HEK293 (cell line): ENCODE results near the gene TICRR.

Experiments
- CTCF ChIA-PET: fragments of 350-600 bp; formaldehyde crosslinking; extraction: SDS; loops from one replicate; lab custom pipeline; 2021; ENCODE audit warnings: antibody characterized with exemption; lab: Yijun Ruan, JAX
- POLR2A ChIA-PET: fragments of 300-600 bp; formaldehyde crosslinking; extraction: SDS; loops from one replicate; lab custom pipeline; 2020; ENCODE audit warnings: antibody characterized with exemption, inconsistent platforms; lab: Yijun Ruan, JAX
- H3K27ac ChIP-seq: fragments of 200-500 bp; sonication (Bioruptor generic); 2 replicates; pipeline ENCODE4 v1.5.1; 2014; ENCODE audit warnings: low read depth, low read length, control low read depth, inconsistent platforms; ENCODE audit errors: extremely low read depth
- H3K36me3 ChIP-seq, 2 experiments: fragments of 200-500 bp in 1 of 2; sonication (Bioruptor generic) in 1 of 2; 1 replicate in 1 of 2; 2 replicates in 1 of 2; pipeline ENCODE4 v1.5.1; 2014 to 2017; ENCODE audit warnings: inconsistent platforms in 2 of 2, low read length in 2 of 2; ENCODE audit not compliant: control insufficient read depth in 2 of 2, insufficient read depth in 1 of 2
- H3K4me1 ChIP-seq: fragments of 200-500 bp; sonication (Bioruptor generic); 2 replicates; pipeline ENCODE4 v1.5.1; 2014; ENCODE audit warnings: mild to moderate bottlenecking, low read length, inconsistent platforms; ENCODE audit not compliant: control insufficient read depth, insufficient read depth
- H3K4me3 ChIP-seq: 2 replicates; pipeline ENCODE4 v1.5.1; 2011; ENCODE audit warnings: low read depth, mild to moderate bottlenecking, control low read depth, low read length, moderate library complexity
- H3K9me3 ChIP-seq: fragments of 200-500 bp; sonication (Bioruptor generic); 2 replicates; pipeline ENCODE4 v1.5.1; 2014; ENCODE audit warnings: low read depth, low read length, inconsistent platforms; ENCODE audit not compliant: control insufficient read depth, insufficient read depth
- ATF2 ChIP-seq: fragments of 450-650 bp; formaldehyde crosslinking; IDR thresholded peaks from 2 replicates; pipeline ENCODE4 v1.5.1; 2016; ENCODE audit warnings: missing biosample characterization, missing genetic modification characterization, low read depth
- IKZF3 ChIP-seq: fragments of 450-650 bp; IDR thresholded peaks from 2 replicates; pipeline ENCODE4 v1.5.0; 2018; ENCODE audit warnings: missing biosample characterization, mild to moderate bottlenecking, missing genetic modification characterization, moderate library complexity
- KLF10 ChIP-seq: fragments of 450-650 bp; IDR thresholded peaks from 2 replicates; pipeline ENCODE4 v1.5.1; 2018; ENCODE audit warnings: missing biosample characterization, mild to moderate bottlenecking, missing genetic modification characterization
- KLF8 ChIP-seq: fragments of 450-650 bp; formaldehyde crosslinking; IDR thresholded peaks from 2 replicates; pipeline ENCODE4 v1.5.1; 2016; ENCODE audit warnings: missing biosample characterization, missing genetic modification characterization
- MZF1 ChIP-seq: fragments of 450-650 bp; formaldehyde crosslinking; IDR thresholded peaks from 2 replicates; pipeline ENCODE4 v1.5.1; 2017; ENCODE audit warnings: missing biosample characterization, missing genetic modification characterization, borderline replicate concordance
- PRDM4 ChIP-seq: fragments of 450-650 bp; formaldehyde crosslinking; IDR thresholded peaks from 2 replicates; pipeline ENCODE4 v1.5.1; 2017; ENCODE audit warnings: missing biosample characterization, missing genetic modification characterization
- SP7 ChIP-seq: fragments of 450-650 bp; formaldehyde crosslinking; IDR thresholded peaks from 2 replicates; pipeline ENCODE4 v1.5.1; 2016; ENCODE audit warnings: missing biosample characterization, missing genetic modification characterization
- YY1 ChIP-seq: fragments of 450-650 bp; formaldehyde crosslinking; IDR thresholded peaks from 2 replicates; pipeline ENCODE4 v1.5.1; 2018; ENCODE audit warnings: missing biosample characterization, missing genetic modification characterization
- ZNF146 ChIP-seq: fragments of 450-650 bp; formaldehyde crosslinking; IDR thresholded peaks from 2 replicates; pipeline ENCODE4 v1.5.1; 2016; ENCODE audit warnings: missing biosample characterization, missing genetic modification characterization
- ZNF184 ChIP-seq: fragments of 450-650 bp; IDR thresholded peaks from 2 replicates; pipeline ENCODE4 v1.5.1; 2018; ENCODE audit warnings: missing biosample characterization, mild to moderate bottlenecking, missing genetic modification characterization
- ZNF214 ChIP-seq: fragments of 450-650 bp; formaldehyde crosslinking; IDR thresholded peaks from 2 replicates; pipeline ENCODE4 v1.5.1; 2017; ENCODE audit warnings: missing biosample characterization, mild to moderate bottlenecking, missing genetic modification characterization, borderline replicate concordance
- ZNF221 ChIP-seq: fragments of 450-650 bp; formaldehyde crosslinking; IDR thresholded peaks from 2 replicates; pipeline ENCODE4 v1.5.1; 2017; ENCODE audit warnings: missing biosample characterization, missing genetic modification characterization, borderline replicate concordance
- ZNF366 ChIP-seq: fragments of 450-650 bp; formaldehyde crosslinking; conservative IDR thresholded peaks from 2 replicates; pipeline ENCODE4 v1.5.1; 2016; ENCODE audit warnings: missing biosample characterization, missing genetic modification characterization
- ZNF37A ChIP-seq: fragments of 450-650 bp; IDR thresholded peaks from 2 replicates; pipeline ENCODE4 v1.5.1; 2018; ENCODE audit warnings: missing biosample characterization, missing genetic modification characterization
- ZNF394 ChIP-seq: fragments of 450-650 bp; formaldehyde crosslinking; IDR thresholded peaks from 2 replicates; pipeline ENCODE4 v1.5.1; 2016; ENCODE audit warnings: missing biosample characterization, missing genetic modification characterization, mild to moderate bottlenecking, moderate library complexity, borderline replicate concordance
- ZNF423 ChIP-seq: fragments of 450-650 bp; formaldehyde crosslinking; IDR thresholded peaks from 2 replicates; pipeline ENCODE4 v1.5.1; 2016; ENCODE audit warnings: missing biosample characterization, missing genetic modification characterization
- ZNF426 ChIP-seq: fragments of 450-650 bp; formaldehyde crosslinking; IDR thresholded peaks from 2 replicates; pipeline ENCODE4 v1.5.1; 2017; ENCODE audit warnings: missing biosample characterization, missing genetic modification characterization, mild to moderate bottlenecking, inconsistent platforms, moderate library complexity
- ZNF549 ChIP-seq: fragments of 450-650 bp; IDR thresholded peaks from 2 replicates; pipeline ENCODE4 v1.5.1; 2018; ENCODE audit warnings: missing biosample characterization, missing genetic modification characterization, mild to moderate bottlenecking, inconsistent platforms, moderate library complexity
- ZNF558 ChIP-seq: fragments of 450-650 bp; formaldehyde crosslinking; IDR thresholded peaks from 2 replicates; pipeline ENCODE4 v1.5.1; 2016; ENCODE audit warnings: missing biosample characterization, missing genetic modification characterization
- ZNF785 ChIP-seq: fragments of 450-650 bp; formaldehyde crosslinking; IDR thresholded peaks from 2 replicates; pipeline ENCODE4 v1.5.1; 2016; ENCODE audit warnings: missing biosample characterization, missing genetic modification characterization
- TF ChIP-seq, protein P1 (sequence below): fragments of 450-650 bp; formaldehyde crosslinking; IDR thresholded peaks from 2 replicates; pipeline ENCODE4 v1.5.1; 2016; ENCODE audit warnings: missing biosample characterization, missing genetic modification characterization

TICRR gene

DNA sequence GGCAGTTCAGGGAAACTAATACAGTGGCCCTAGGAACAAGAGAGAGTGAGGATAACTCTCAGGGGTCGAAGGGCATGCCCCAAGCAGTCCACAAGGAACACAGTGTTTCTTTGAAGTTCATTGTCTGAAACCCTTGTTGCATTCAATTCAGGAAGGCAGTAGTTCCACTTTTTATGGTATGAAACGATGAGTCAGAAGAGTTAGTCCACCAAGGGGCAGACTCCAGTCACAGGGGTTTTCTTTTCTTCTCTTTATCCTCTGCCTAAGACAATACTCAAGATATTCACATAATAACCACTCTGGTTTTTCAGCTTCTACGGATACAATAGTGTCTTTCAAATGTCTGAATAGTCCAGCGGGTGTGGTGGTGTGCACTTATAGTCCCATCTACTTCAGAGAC is 23.7 kb upstream of the TICRR start (continued):
- TF ChIP-seq PRDM4 (no peak), ZNF214 (no peak), ZNF549 (tag by site-specific recombination) (no peak)

GRCh38 chr15:89553632-89554031 is 21.6 kb upstream of the TICRR start:
- ChIA-PET CTCF (interaction anchor here (0.6 to 3.2 kb wide), 4 partner anchors 59 to 195 kb away, joined by 3 to 28 read pairs (median 16); no protein-coding TSS in a partner anchor), POLR2A (interaction anchor here (0.8 kb wide), 1 partner anchor 22 kb away, joined by 4 read pairs; the partner anchor contains the start of gene TICRR)
- Histone ChIP-seq H3K4me1 (no peaks in the 10 kb centered on the region), H3K9me3 (no peaks in the 10 kb centered on the region), H3K36me3 (no peaks in the 10 kb centered on the region), H3K4me3 (no peak overlapping the region), H3K27ac (no peak overlapping the region)
- TF ChIP-seq ZNF426 (tag by site-specific recombination) = no peak
- no peak for TF ChIP-seq ZNF37A (tag by site-specific recombination)
- TF ChIP-seq, protein P1, sequence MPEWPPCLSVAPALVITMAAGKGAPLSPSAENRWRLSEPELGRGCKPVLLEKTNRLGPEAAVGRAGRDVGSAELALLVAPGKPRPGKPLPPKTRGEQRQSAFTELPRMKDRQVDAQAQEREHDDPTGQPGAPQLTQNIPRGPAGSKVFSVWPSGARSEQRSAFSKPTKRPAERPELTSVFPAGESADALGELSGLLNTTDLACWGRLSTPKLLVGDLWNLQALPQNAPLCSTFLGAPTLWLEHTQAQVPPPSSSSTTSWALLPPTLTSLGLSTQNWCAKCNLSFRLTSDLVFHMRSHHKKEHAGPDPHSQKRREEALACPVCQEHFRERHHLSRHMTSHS (tag by site-specific recombination) = no peak
- TF ChIP-seq ZNF146 = no peak
- TF ChIP-seq ZNF785 (tag by site-specific recombination) = no peak
- TF ChIP-seq YY1 = no peak
- TF ChIP-seq IKZF3 = no peak
- no peak for TF ChIP-seq MZF1 (tag by site-specific recombination)
- no peak for TF ChIP-seq ZNF394 (tag by site-specific recombination)
- TF ChIP-seq KLF10 = no peak
- TF ChIP-seq KLF8 (tag by site-specific recombination) = no peak
- no peak for TF ChIP-seq ZNF366
- no peak for TF ChIP-seq ZNF184 (tag by site-specific recombination)
- no peak for TF ChIP-seq ZNF423 (tag by site-specific recombination)
- no peak for TF ChIP-seq ZNF221 (tag by site-specific recombination)

DNA sequence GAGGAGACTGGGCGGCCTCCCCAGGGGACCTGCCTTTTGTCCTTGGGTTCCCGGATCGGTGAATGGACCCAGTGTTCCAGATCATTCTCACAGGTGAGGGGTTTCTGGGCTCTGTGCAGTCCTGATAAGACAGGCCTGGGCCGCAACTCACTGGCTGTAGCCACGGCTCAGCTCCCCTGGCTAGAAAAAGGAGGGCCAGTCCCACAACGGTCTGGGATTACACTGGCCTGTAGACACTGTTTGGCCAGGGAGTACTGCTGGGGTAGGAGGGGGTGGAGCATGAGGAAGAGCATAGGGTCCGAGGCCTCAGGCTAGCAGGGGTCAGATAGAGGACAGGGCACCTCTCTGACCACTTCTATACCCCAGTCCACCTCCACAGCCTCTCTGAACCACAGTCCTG is 21.0 kb upstream of the TICRR start:
- Histone ChIP-seq H3K27ac (no peak overlapping the region), H3K9me3 (no peaks in the 10 kb centered on the region), H3K4me1 (no peaks in the 10 kb centered on the region), H3K4me3 (no peak overlapping the region), H3K36me3 (no peaks in the 10 kb centered on the region)
- ChIA-PET POLR2A (interaction anchor here (1.2 kb wide), 1 partner anchor 21 kb away, joined by 4 read pairs; the partner anchor contains the start of gene TICRR), CTCF (interaction anchor here (0.6 to 3.2 kb wide), 9 partner anchors 9 to 196 kb away, joined by 3 to 28 read pairs (median 5); no protein-coding TSS in a partner anchor)
- TF ChIP-seq ZNF558 = no peak
- no peak for TF ChIP-seq SP7
- TF ChIP-seq ATF2 = no peak
